Measurements from ENCODE around the gene CDK5RAP1. TPM values are rescaled to one million over a fixed set of nuclear protein-coding genes. Genes with fewer than 3 reads are reported as not detected.

The CDK5RAP1 gene
- total and polyA plus RNA-seq, 9 of the 15 experiments (the other 6 are each of a cell fraction or from before 2014, with no cell fraction given) = 41.6 to 127 (median 58.3) TPM

DNA sequence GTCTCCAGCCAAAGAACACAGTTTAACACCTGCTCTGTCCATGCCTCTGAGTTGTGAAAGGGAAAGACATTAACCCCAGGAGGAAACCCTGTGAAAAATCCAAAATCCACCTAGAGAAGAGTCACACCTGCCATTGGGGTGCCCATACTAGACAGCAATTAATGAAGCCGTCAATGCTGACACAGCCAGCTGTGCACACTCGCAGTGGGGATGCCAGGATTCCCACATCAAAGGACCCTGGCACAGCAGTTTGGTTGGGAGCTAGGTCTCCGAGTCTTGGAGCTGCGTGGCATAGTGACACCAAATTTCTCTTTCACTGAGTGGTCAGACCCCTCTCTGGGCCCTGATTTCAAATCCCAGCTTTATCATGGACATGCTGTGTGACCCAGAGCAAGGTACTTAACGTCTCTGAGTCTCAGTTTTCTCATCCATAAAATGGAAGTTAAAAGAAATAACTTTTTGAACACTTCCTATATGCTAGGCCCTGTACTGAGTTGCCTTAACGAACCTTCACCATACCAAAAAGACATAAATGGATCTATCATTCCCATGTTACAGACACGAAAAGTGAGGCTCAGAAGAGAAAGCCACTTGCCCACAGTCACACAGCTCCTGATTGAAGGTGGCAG is 87.5 kb downstream of the CDK5RAP1 start:
- Histone ChIP-seq H3K27me3 (ENCODE audit: control insufficient read depth in 2 of 2, insufficient read depth in 2 of 2, low read length in 2 of 2) (peaks cover 36 to 57% of the 10 kb centered on the region in 2 experiments), H2AFZ (ENCODE audit: low read depth, low read length) (no peak overlapping the region), H3K36me3 (ENCODE audit: control insufficient read depth, insufficient read depth, low read length) (no peaks in the 10 kb centered on the region), H3K4me1 (replicated peaks in 1 of 2; ENCODE audit: control insufficient read depth in 2 of 2, insufficient read depth in 2 of 2, low read length in 2 of 2) (no peaks in the 10 kb centered on the region), H4K20me1 (replicated peaks; ENCODE audit: control insufficient read depth, insufficient read depth, low read length) (peaks cover 15% of the 10 kb centered on the region; the same call in 1 of the 2 replicates), H3K4me3 (no peak overlapping the region), H3K9ac (ENCODE audit: insufficient read depth in 1 of 2, low read depth in 2 of 2, low read length in 2 of 2) (no peak overlapping the region), H3K9me1 (ENCODE audit: control insufficient read depth, insufficient read depth, low read length) (no peaks in the 10 kb centered on the region), H3K79me2 (ENCODE audit: control insufficient read depth, insufficient read depth, low read length) (no peaks in the 10 kb centered on the region), H3K9me3 (replicated peaks; ENCODE audit: control insufficient read depth, insufficient read depth, low read depth, low read length) (no peaks in the 10 kb centered on the region), H3K4me2 (ENCODE audit: insufficient read depth, low read length) (no peak overlapping the region), H3K27ac (ENCODE audit: extremely low read depth, low read depth, low read length) (no peak overlapping the region)
- DNase-seq (ENCODE audit: extremely low read depth in 1 of 4, low spot score in 3 of 4) (no peak), FAIRE-seq (no peak), ATAC-seq (no peak)
- intact Hi-C loops (cut with micrococcal nuclease) = no loop called here
- WGBS (ENCODE audit: insufficient coverage, low coverage, missing lambda C conversion rate) = 1% methylated on average over 7 of the region's 7 CpGs
- no TSS peak for BruUV-seq (replicated peaks)
- CTCF ChIA-PET (ENCODE audit: low intra/inter-chr PET ratio) = no interaction called here
- POLR2A ChIA-PET = interaction anchor here (0.6 kb wide), 1 partner anchor 329 kb away, joined by 3 read pairs; no protein-coding TSS in a partner anchor
- in situ Hi-C loops (cut with MboI) = no loop called here
- no peak for TF ChIP-seq FUS (optimal IDR thresholded peaks at IDR 0.05; ENCODE audit: low read depth, low read length)
- TF ChIP-seq MECOM (CRISPR knock-in tag; IDR thresholded peaks at IDR 0.05) = no peak
- no peak for TF ChIP-seq TCFL5 (CRISPR knock-in tag; conservative IDR thresholded peaks at IDR 0.05)
- no peak for TF ChIP-seq FOXP4 (CRISPR knock-in tag; IDR thresholded peaks at IDR 0.05; ENCODE audit: borderline replicate concordance)
- TF ChIP-seq ZFP36 (IDR thresholded peaks at IDR 0.05; ENCODE audit: low read depth, low read length, partially characterized antibody) = peak; percentile 62
- TF ChIP-seq BRCA1 (IDR thresholded peaks at IDR 0.05) = no peak
- TF ChIP-seq BRCA1 (CRISPR knock-in tag; IDR thresholded peaks at IDR 0.05) = no peak
- no peak for TF ChIP-seq HEY1 (CRISPR knock-in tag; IDR thresholded peaks at IDR 0.05; ENCODE audit: borderline replicate concordance)
- TF ChIP-seq ZNF184 (CRISPR knock-in tag; IDR thresholded peaks at IDR 0.05) = no peak
- no peak for TF ChIP-seq ZNF696 (CRISPR knock-in tag; conservative IDR thresholded peaks at IDR 0.05)
- no peak for TF ChIP-seq NBN (IDR thresholded peaks at IDR 0.05; ENCODE audit: low read depth)
- TF ChIP-seq HDAC2 (IDR thresholded peaks at IDR 0.05) = no peak
- TF ChIP-seq CHD4 (IDR thresholded peaks at IDR 0.05; ENCODE audit: insufficient read depth, insufficient replicate concordance, low read depth, low read length, poor library complexity, severe bottlenecking) = no peak
- TF ChIP-seq TRIM28 (IDR thresholded peaks at IDR 0.05) = no peak
- no peak for TF ChIP-seq ZNF41 (CRISPR knock-in tag; conservative IDR thresholded peaks at IDR 0.05)
- TF ChIP-seq KDM1A (IDR thresholded peaks at IDR 0.05) = peak; percentile 20 to 35; a peak in 1 of 4 replicates
- no peak for TF ChIP-seq DNMT1 (IDR thresholded peaks at IDR 0.05)
- TF ChIP-seq RHOXF2B (CRISPR knock-in tag; conservative IDR thresholded peaks at IDR 0.05) = no peak
- no peak for TF ChIP-seq ZNF785 (CRISPR knock-in tag; IDR thresholded peaks at IDR 0.05)
- TF ChIP-seq POLR3G (IDR thresholded peaks at IDR 0.05; ENCODE audit: extremely low read depth, insufficient read length, insufficient replicate concordance) = no peak
